Skeletal muscle satellite cell (primary cell): ENCODE results near the gene CNTD1. TPM values are rescaled to one million over a fixed set of nuclear protein-coding genes. Genes with fewer than 3 reads are reported as not detected.

Experiments
- H3K27me3 ChIP-seq: 2 replicates; pipeline ENCODE4 v1.7.0; 2013; ENCODE audit warnings: low read length; ENCODE audit not compliant: control insufficient read depth, insufficient read depth
- H3K36me3 ChIP-seq: 2 replicates; pipeline ENCODE4 v1.7.0; 2013; ENCODE audit warnings: mild to moderate bottlenecking, control low read depth, low read length; ENCODE audit not compliant: insufficient read depth
- H3K4me1 ChIP-seq: 2 replicates; pipeline ENCODE4 v1.7.0; 2013; ENCODE audit warnings: low read length; ENCODE audit not compliant: control insufficient read depth, insufficient read depth
- H3K4me2 ChIP-seq: 2 replicates; pipeline ENCODE4 v1.7.0; 2013; ENCODE audit warnings: mild to moderate bottlenecking, low read length
- H3K4me3 ChIP-seq: 2 replicates; pipeline ENCODE4 v1.7.0; 2013; ENCODE audit warnings: low read length
- H3K9ac ChIP-seq: 2 replicates; pipeline ENCODE4 v1.7.0; 2013; ENCODE audit warnings: mild to moderate bottlenecking, low read depth, low read length, moderate library complexity
- H3K9me3 ChIP-seq: replicated peaks from 2 replicates; pipeline ENCODE4 v1.7.0; 2013; ENCODE audit warnings: mild to moderate bottlenecking, control low read depth, low read length
- total RNA-seq: library from RNA; depleted of rRNA; stranded (reverse); fragments of >200 nt; gene quantifications from 2 replicates; pipeline ENCODE4 v1.2.3, GENCODE V29; 2012; rRNA removed

CNTD1 gene
- under 0.01 TPM in 1 of 2 replicates, not detected in the other for total RNA-seq

- H3K9ac ChIP-seq: peak within 1 kb of the TSS; percentile 89
Measured at GRCh38 chr17:42798383-42799380, at the start of gene CNTD1, which contains the start of gene COA3. CNTD1 (plus strand) TSS chr17:42798861; CDS start chr17:42799068, 207 bp downstream. COA3 (minus strand) TSS chr17:42798704; CDS start chr17:42798681, 23 bp downstream.

GRCh38 chr17:42748908-42749798 is 49.5 kb upstream of the CNTD1 start:
- peaks cover 50% of the 10 kb centered on the region for H3K27me3 ChIP-seq
- H3K9me3 ChIP-seq: no peaks in the 10 kb centered on the region
- no peak overlapping the region for H3K9ac ChIP-seq
- H3K4me2 ChIP-seq: no peak overlapping the region
- H3K4me1 ChIP-seq: peaks cover 5% of the 10 kb centered on the region
- no peak overlapping the region for H3K4me3 ChIP-seq
- no peaks in the 10 kb centered on the region for H3K36me3 ChIP-seq

More at GRCh38 chr17:42798383-42799380, at the start of gene CNTD1, which contains the start of gene COA3:
- H3K27me3 ChIP-seq: no peaks in the 10 kb centered on the region
- no peaks in the 10 kb centered on the region for H3K9me3 ChIP-seq
- H3K4me2 ChIP-seq: peak within 1 kb of the TSS; percentile 82
- peak within 1 kb of the TSS; percentile 93 for H3K4me3 ChIP-seq
- H3K36me3 ChIP-seq: peaks cover 6% of the 10 kb centered on the region
- peaks cover 16% of the 10 kb centered on the region for H3K4me1 ChIP-seq

- H3K27me3 ChIP-seq: peaks cover 64% of the 10 kb centered on the region
- no peaks in the 10 kb centered on the region for H3K4me1 ChIP-seq
- H3K4me2 ChIP-seq: no peak overlapping the region
- H3K9me3 ChIP-seq: no peaks in the 10 kb centered on the region
- no peak overlapping the region for H3K4me3 ChIP-seq
- no peak overlapping the region for H3K9ac ChIP-seq
- H3K36me3 ChIP-seq: no peaks in the 10 kb centered on the region
Measured at GRCh38 chr17:42750739-42751344, 47.8 kb upstream of the CNTD1 start.

- no peak overlapping the region for H3K4me3 ChIP-seq
- peaks cover 70% of the 10 kb centered on the region for H3K27me3 ChIP-seq
- no peaks in the 10 kb centered on the region for H3K9me3 ChIP-seq
- H3K4me2 ChIP-seq: no peak overlapping the region
- H3K4me1 ChIP-seq: no peaks in the 10 kb centered on the region
- H3K9ac ChIP-seq: no peak overlapping the region
- no peaks in the 10 kb centered on the region for H3K36me3 ChIP-seq
Measured at GRCh38 chr17:42751628-42752027, 47.0 kb upstream of the CNTD1 start.

GRCh38 chr17:42754782-42755181 is 43.9 kb upstream of the CNTD1 start:
- H3K27me3 ChIP-seq: peaks cover 70% of the 10 kb centered on the region

GRCh38 chr17:42759982-42760651 is 38.5 kb upstream of the CNTD1 start:
- Histone ChIP-seq H3K9me3 (no peaks in the 10 kb centered on the region), H3K36me3 (no peaks in the 10 kb centered on the region), H3K4me1 (peaks cover 9% of the 10 kb centered on the region), H3K27me3 (peaks cover 53% of the 10 kb centered on the region), H3K4me3 (no peak overlapping the region), H3K4me2 (no peak overlapping the region), H3K9ac (no peak overlapping the region)

More at GRCh38 chr17:42754782-42755181, 43.9 kb upstream of the CNTD1 start:
- Histone ChIP-seq H3K36me3 (no peaks in the 10 kb centered on the region), H3K9ac (no peak overlapping the region), H3K4me1 (no peaks in the 10 kb centered on the region), H3K4me3 (no peak overlapping the region), H3K9me3 (no peaks in the 10 kb centered on the region), H3K4me2 (no peak overlapping the region)

GRCh38 chr17:42760652-42761581 is 37.7 kb upstream of the CNTD1 start, which contains the start of gene RAMP2:
RAMP2 (plus strand) TSS chr17:42761227; CDS start chr17:42761262, 35 bp downstream.
- H3K9me3 ChIP-seq: no peaks in the 10 kb centered on the region
- peak within 1 kb of the TSS; percentile 67 for H3K4me3 ChIP-seq
- peaks cover 47% of the 10 kb centered on the region for H3K27me3 ChIP-seq
- peak within 1 kb of the TSS; percentile 26 for H3K9ac ChIP-seq
- H3K36me3 ChIP-seq: no peaks in the 10 kb centered on the region
- peaks cover 9% of the 10 kb centered on the region for H3K4me1 ChIP-seq
- H3K4me2 ChIP-seq: peak within 1 kb of the TSS; percentile 79

GRCh38 chr17:42761638-42762037 is 37.0 kb upstream of the CNTD1 start:
- H3K9ac ChIP-seq: no peak overlapping the region
- H3K9me3 ChIP-seq: no peaks in the 10 kb centered on the region
- H3K36me3 ChIP-seq: no peaks in the 10 kb centered on the region
- H3K4me3 ChIP-seq: peak overlapping the region; percentile 67
- H3K27me3 ChIP-seq: peaks cover 42% of the 10 kb centered on the region
- peaks cover 9% of the 10 kb centered on the region for H3K4me1 ChIP-seq
- H3K4me2 ChIP-seq: peak overlapping the region; percentile 79

GRCh38 chr17:42766124-42766523 is 32.5 kb upstream of the CNTD1 start:
- H3K4me1 ChIP-seq: peaks cover 5% of the 10 kb centered on the region
- H3K9ac ChIP-seq: no peak overlapping the region
- no peak overlapping the region for H3K4me3 ChIP-seq
- H3K4me2 ChIP-seq: no peak overlapping the region
- H3K27me3 ChIP-seq: peaks cover 11% of the 10 kb centered on the region
- no peaks in the 10 kb centered on the region for H3K36me3 ChIP-seq
- H3K9me3 ChIP-seq: no peaks in the 10 kb centered on the region

- Histone ChIP-seq H3K4me3 (no peak overlapping the region), H3K27me3 (no peaks in the 10 kb centered on the region), H3K4me1 (no peaks in the 10 kb centered on the region), H3K4me2 (no peak overlapping the region), H3K36me3 (no peaks in the 10 kb centered on the region), H3K9ac (no peak overlapping the region), H3K9me3 (no peaks in the 10 kb centered on the region)
Measured at GRCh38 chr17:42767512-42767911, 31.1 kb upstream of the CNTD1 start.
